PFSK-1 (cell line): ENCODE data around the gene NFATC4.

Experiments
- FOXP2 ChIP-seq: optimal IDR thresholded peaks from 2 replicates; pipeline ENCODE3; 2011; ENCODE audit warnings: borderline replicate concordance, control low read depth, inconsistent platforms; ENCODE audit not compliant: insufficient read depth; ENCODE audit errors: extremely low read length, extremely low read depth
- POLR2AphosphoS5 ChIP-seq: IDR thresholded peaks from 2 replicates; pipeline ENCODE4 v1.6.1; 2012; ENCODE audit warnings: low read depth, mild to moderate bottlenecking, control low read depth, low read length, moderate library complexity
- TAF1 ChIP-seq: IDR thresholded peaks from 2 replicates; pipeline ENCODE4 v1.6.1; 2012; ENCODE audit warnings: low read length, control low read depth, borderline replicate concordance; ENCODE audit not compliant: insufficient read depth

- TF ChIP-seq TAF1: no peak
- no peak for TF ChIP-seq POLR2AphosphoS5
- TF ChIP-seq FOXP2: no peak
Measured at GRCh38 chr14:24377126-24377525, 9.1 kb downstream of the NFATC4 start.
